GM19043 (cell line): ENCODE measurements around the gene GNAS-AS1.
A peak's percentile ranks its signal among the peaks of the same experiment; 100 is the strongest.

ENCODE experiments used
- ATAC-seq: cut with Tn5 transposase; IDR thresholded peaks from one replicate; pipeline ENCODE4 v1.9.1; 2021; ENCODE audit warnings: low read depth; ENCODE audit not compliant: unreplicated experiment

GNAS-AS1 gene

GRCh38 chr20:58864346-58864745, 13.6 kb upstream of the GNAS-AS1 start:
- no peak for ATAC-seq

- no peak for ATAC-seq
Measured at GRCh38 chr20:58863044-58863790, 12.5 kb upstream of the GNAS-AS1 start.

- ATAC-seq, result no peak
Measured at GRCh38 chr20:58855506-58856389, 5.0 kb upstream of the GNAS-AS1 start.

- ATAC-seq, result no peak
Measured at GRCh38 chr20:58854638-58855471, 4.2 kb upstream of the GNAS-AS1 start.

GRCh38 chr20:58853976-58854637, 3.4 kb upstream of the GNAS-AS1 start:
- ATAC-seq, result no peak

GRCh38 chr20:58853466-58853865, 2.8 kb upstream of the GNAS-AS1 start:
- ATAC-seq, result no peak

GRCh38 chr20:58852543-58853271, 2.0 kb upstream of the GNAS-AS1 start, which contains the start of gene GNAS:
GNAS (plus strand) TSS chr20:58852716.
- no peak for ATAC-seq

GRCh38 chr20:58851969-58852458, 1.3 kb upstream of the GNAS-AS1 start:
- ATAC-seq, result no peak

GRCh38 chr20:58851221-58851968, 693 bp upstream of the GNAS-AS1 start:
- peak; percentile 5 for ATAC-seq

- no peak for ATAC-seq
Measured at GRCh38 chr20:58847463-58847862, 3.2 kb downstream of the GNAS-AS1 start.

GRCh38 chr20:58845706-58846105, 5.0 kb downstream of the GNAS-AS1 start:
- ATAC-seq, result no peak

GRCh38 chr20:58843128-58843556, 7.6 kb downstream of the GNAS-AS1 start:
- ATAC-seq, result no peak

- ATAC-seq, result no peak
Measured at GRCh38 chr20:58842276-58842675, 8.4 kb downstream of the GNAS-AS1 start.

- no peak for ATAC-seq
Measured at GRCh38 chr20:58841539-58842264, 9.0 kb downstream of the GNAS-AS1 start.

GRCh38 chr20:58840816-58841538, 9.7 kb downstream of the GNAS-AS1 start:
- no peak for ATAC-seq

GRCh38 chr20:58839991-58840747, 10.5 kb downstream of the GNAS-AS1 start:
- no peak for ATAC-seq

- no peak for ATAC-seq
Measured at GRCh38 chr20:58839474-58839874, 11.2 kb downstream of the GNAS-AS1 start.
